Left ventricle myocardium inferior (tissue), 1 donor: ENCODE measurements around the gene DTNB. TPM values are rescaled to one million over a fixed set of nuclear protein-coding genes. Genes with fewer than 3 reads are reported as not detected.
"Not testable (repeated sequence)": the region's sequence is repeated elsewhere in the genome, so short reads cannot be mapped to it uniquely, and the experiment has no call there.

Experiments used
- DNase-seq: peaks from one replicate; pipeline ENCODE4 v3.0.0-alpha.2; 2020
- H3K27ac ChIP-seq: fragments of 200-600 bp; replicated peaks from 2 replicates; pipeline ENCODE4 v1.8.0; 2021
- H3K27me3 ChIP-seq: fragments of 200-600 bp; 2 replicates; pipeline ENCODE4 v1.8.0; 2021; ENCODE audit warnings: low read depth
- H3K36me3 ChIP-seq: fragments of 200-600 bp; 2 replicates; pipeline ENCODE4 v1.8.0; 2021
- H3K4me1 ChIP-seq: fragments of 200-600 bp; 2 replicates; pipeline ENCODE4 v1.8.0; 2021
- H3K4me3 ChIP-seq: fragments of 200-600 bp; 2 replicates; pipeline ENCODE4 v1.8.0; 2021; ENCODE audit warnings: mild to moderate bottlenecking, moderate library complexity
- H3K9me3 ChIP-seq: fragments of 200-600 bp; replicated peaks from 2 replicates; pipeline ENCODE4 v1.8.0; 2021
- CTCF ChIP-seq: fragments of 200-600 bp; IDR thresholded peaks from 2 replicates; pipeline ENCODE4 v1.8.0; 2021; ENCODE audit warnings: antibody characterized with exemption, mild to moderate bottlenecking, borderline replicate concordance
- intact Hi-C: fragments of 100-400 bp; cut with micrococcal nuclease; formaldehyde crosslinking; loops from one replicate; pipeline ENCODE4 v1.11.0; 2022
- total RNA-seq: library from RNA; stranded (reverse); fragmentation: NEBNext Ultra II Directional; extraction: Animal tissue kit (Norgen Biotek cat#: 25700); gene quantifications from one replicate; pipeline ENCODE4 v1.2.1, GENCODE V29; 2021
- donor health status: DM: no; HTN: yes; CAD: no; lungs with severe emphysema.

Gene DTNB
- total RNA-seq, 1 donor from 2014 or later = 4.5 TPM

GRCh38 chr2:25557179-25558036 lies 116.0 kb downstream of the DTNB start:
- H3K9me3 ChIP-seq = no peaks in the 10 kb centered on the region
- no peak overlapping the region for H3K27ac ChIP-seq
- intact Hi-C loops = no loop called here
- H3K4me1 ChIP-seq = peaks cover 16% of the 10 kb centered on the region
- no peaks in the 10 kb centered on the region for H3K36me3 ChIP-seq
- H3K27me3 ChIP-seq = no peaks in the 10 kb centered on the region
- TF ChIP-seq CTCF = no peak
- no peak for DNase-seq
- no peak overlapping the region for H3K4me3 ChIP-seq

GRCh38 chr2:25552318-25552717 lies 121.1 kb downstream of the DTNB start:
- no peak overlapping the region for H3K4me3 ChIP-seq
- no peaks in the 10 kb centered on the region for H3K9me3 ChIP-seq
- TF ChIP-seq CTCF = no peak
- DNase-seq = no peak
- no peaks in the 10 kb centered on the region for H3K27me3 ChIP-seq
- intact Hi-C loops = no loop called here
- no peak overlapping the region for H3K27ac ChIP-seq
- H3K36me3 ChIP-seq = no peaks in the 10 kb centered on the region
- peaks cover 15% of the 10 kb centered on the region for H3K4me1 ChIP-seq

GRCh38 chr2:25551316-25551715 lies 122.1 kb downstream of the DTNB start:
- H3K36me3 ChIP-seq = no peaks in the 10 kb centered on the region

GRCh38 chr2:25549571-25549970 lies 123.8 kb downstream of the DTNB start:
- H3K4me3 ChIP-seq, DNase-seq, H3K36me3 ChIP-seq, H3K9me3 ChIP-seq, H3K27me3 ChIP-seq, H3K27ac ChIP-seq, intact Hi-C loops: not testable (repeated sequence)
- peaks cover 11% of the 10 kb centered on the region for H3K4me1 ChIP-seq

More at GRCh38 chr2:25551316-25551715, 122.1 kb downstream of the DTNB start:
- intact Hi-C loops = no loop called here
- H3K4me3 ChIP-seq = no peak overlapping the region
- TF ChIP-seq CTCF = no peak
- peaks cover 11% of the 10 kb centered on the region for H3K4me1 ChIP-seq
- no peak for DNase-seq
- H3K27me3 ChIP-seq = no peaks in the 10 kb centered on the region
- no peak overlapping the region for H3K27ac ChIP-seq
- no peaks in the 10 kb centered on the region for H3K9me3 ChIP-seq

- Histone ChIP-seq H3K4me1 (peaks cover 11% of the 10 kb centered on the region), H3K27me3 (no peaks in the 10 kb centered on the region), H3K36me3 (no peaks in the 10 kb centered on the region), H3K9me3 (no peaks in the 10 kb centered on the region), H3K4me3 (no peak overlapping the region), H3K27ac (no peak overlapping the region)
- no peak for DNase-seq
- TF ChIP-seq CTCF = no peak
- intact Hi-C loops = no loop called here
These were observed 124.8 kb downstream of the DTNB start for GRCh38 chr2:25548601-25549000.

GRCh38 chr2:25546852-25547251 lies 126.5 kb downstream of the DTNB start:
- intact Hi-C loops = no loop called here
- DNase-seq = no peak
- H3K9me3 ChIP-seq = no peaks in the 10 kb centered on the region
- H3K36me3 ChIP-seq = no peaks in the 10 kb centered on the region
- TF ChIP-seq CTCF = no peak
- H3K27ac ChIP-seq = no peak overlapping the region
- H3K4me1 ChIP-seq = peaks cover 11% of the 10 kb centered on the region
- no peaks in the 10 kb centered on the region for H3K27me3 ChIP-seq
- no peak overlapping the region for H3K4me3 ChIP-seq
